Measurements from ENCODE around the gene SOX6.

Gene SOX6

DNA sequence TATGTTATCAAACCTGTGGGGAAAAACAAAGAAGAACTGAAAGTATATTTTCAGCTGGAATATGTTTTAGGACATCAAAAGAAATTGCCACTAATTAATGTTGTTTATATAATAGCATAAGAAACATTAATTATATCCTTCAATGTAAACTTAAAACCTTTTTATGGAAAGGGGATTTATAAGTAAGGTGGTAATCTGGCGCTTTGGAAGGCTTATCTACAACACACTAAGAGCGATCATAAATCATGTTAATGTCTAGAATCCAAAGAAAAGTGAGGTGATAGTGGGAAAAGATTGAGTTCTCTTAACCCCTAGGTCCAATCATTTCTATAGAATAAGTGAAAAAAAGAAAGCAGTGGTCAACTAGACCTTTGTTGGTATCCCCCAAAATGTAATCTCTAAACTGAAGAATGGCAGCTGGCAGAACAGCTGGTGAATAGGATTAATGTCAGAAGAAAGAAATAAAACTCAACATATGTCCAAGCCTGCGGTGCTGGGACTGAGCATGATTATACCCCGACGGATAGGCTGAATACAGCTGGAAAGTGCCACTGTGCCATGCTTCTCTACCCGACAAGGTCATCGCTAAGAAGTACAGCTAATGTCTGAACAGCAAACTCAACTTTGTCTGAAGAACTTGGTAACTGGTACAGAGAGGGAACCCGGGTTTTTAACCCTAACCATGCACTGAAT is 64.0 kb downstream of the SOX6 start:
- DNase-seq (ENCODE audit: low read depth in 2 of 2), result no peak
- no peak overlapping the region for H3K4me3 ChIP-seq (replicated peaks in 1 of 2; ENCODE audit: low read depth in 2 of 2, low read length in 2 of 2)
- TF ChIP-seq, protein P1, sequence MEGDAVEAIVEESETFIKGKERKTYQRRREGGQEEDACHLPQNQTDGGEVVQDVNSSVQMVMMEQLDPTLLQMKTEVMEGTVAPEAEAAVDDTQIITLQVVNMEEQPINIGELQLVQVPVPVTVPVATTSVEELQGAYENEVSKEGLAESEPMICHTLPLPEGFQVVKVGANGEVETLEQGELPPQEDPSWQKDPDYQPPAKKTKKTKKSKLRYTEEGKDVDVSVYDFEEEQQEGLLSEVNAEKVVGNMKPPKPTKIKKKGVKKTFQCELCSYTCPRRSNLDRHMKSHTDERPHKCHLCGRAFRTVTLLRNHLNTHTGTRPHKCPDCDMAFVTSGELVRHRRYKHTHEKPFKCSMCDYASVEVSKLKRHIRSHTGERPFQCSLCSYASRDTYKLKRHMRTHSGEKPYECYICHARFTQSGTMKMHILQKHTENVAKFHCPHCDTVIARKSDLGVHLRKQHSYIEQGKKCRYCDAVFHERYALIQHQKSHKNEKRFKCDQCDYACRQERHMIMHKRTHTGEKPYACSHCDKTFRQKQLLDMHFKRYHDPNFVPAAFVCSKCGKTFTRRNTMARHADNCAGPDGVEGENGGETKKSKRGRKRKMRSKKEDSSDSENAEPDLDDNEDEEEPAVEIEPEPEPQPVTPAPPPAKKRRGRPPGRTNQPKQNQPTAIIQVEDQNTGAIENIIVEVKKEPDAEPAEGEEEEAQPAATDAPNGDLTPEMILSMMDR (IDR thresholded peaks at IDR 0.05; ENCODE audit: low read depth, low read length), result no peak

DNA sequence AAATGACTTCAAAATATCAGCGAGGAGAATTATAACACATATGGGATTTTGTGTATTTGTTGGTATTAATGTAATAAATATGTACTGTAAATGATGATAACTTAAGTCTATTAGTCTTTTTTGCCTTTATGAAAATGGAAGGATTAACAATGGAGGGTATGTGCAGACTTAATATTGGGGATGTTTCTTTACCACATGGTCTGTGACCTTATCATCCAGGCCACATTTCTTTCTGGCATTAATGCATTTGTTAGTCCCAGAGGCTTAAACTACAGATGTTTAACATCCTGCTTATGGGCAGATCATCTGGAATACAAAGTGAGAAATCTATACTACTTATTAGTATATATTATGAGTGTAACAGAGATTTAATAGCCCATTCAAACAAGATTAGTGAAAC is 64.6 kb downstream of the SOX6 start:
- no peak for DNase-seq (ENCODE audit: low read depth in 2 of 2)
- no peak overlapping the region for H3K4me3 ChIP-seq (replicated peaks in 1 of 2; ENCODE audit: low read depth in 2 of 2, low read length in 2 of 2)
- TF ChIP-seq, protein P1 (IDR thresholded peaks at IDR 0.05; ENCODE audit: low read depth, low read length), result no peak

DNA sequence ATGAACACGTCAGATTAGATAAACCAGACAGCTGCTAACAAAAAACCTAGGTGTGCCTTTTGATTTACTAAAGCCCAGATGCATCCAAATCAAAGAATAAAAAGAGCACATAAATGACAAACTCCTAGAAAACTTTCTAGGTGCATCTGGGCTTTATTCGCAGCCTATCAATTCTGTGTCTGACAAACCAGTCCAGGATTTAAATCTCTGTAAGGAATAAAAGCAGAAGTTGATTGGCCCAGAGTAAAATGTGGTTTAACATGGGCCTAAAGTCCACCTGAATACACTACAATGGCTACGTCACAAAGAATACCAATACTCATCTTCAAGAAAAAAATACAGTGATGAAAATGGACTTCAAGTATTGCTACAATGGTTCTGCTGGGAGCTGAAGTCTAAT is 66.8 kb downstream of the SOX6 start:
- DNase-seq (ENCODE audit: low read depth in 2 of 2), result no peak
- no peak overlapping the region for H3K4me3 ChIP-seq (replicated peaks in 1 of 2; ENCODE audit: low read depth in 2 of 2, low read length in 2 of 2)
- TF ChIP-seq, protein P1 (IDR thresholded peaks at IDR 0.05; ENCODE audit: low read depth, low read length), result no peak

DNA sequence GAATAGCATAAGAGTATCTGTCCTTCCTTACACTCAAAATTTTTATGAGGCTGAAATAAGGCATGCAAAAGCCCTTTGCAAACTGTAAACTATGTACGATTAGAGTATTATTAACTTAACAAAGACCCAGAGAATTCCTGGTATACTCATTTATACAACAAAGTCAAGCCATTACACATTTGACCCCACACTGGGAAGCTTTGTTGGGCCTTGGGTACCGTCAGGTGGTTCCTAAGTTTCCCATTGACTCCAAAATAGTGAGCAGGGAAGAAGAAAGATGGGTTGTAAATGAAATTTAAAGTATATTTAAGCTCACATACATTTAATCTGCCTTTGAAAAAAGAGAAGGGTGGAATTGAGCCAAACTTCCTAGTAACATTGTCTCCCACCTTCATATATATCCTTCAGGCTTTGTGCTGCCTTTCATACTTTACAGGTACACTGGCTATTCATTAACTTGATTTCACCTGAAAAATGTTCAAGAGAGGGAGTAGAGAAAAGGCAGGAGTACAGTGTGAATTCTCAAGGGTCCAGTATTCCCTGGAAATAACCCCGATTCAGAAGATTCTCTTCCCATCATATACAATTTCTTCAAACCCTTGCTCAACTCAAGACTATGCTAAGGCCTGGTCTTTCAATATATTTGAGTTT is 68.6 kb downstream of the SOX6 start:
- H3K4me3 ChIP-seq (replicated peaks in 1 of 2; ENCODE audit: low read depth in 2 of 2, low read length in 2 of 2), result no peak overlapping the region
- DNase-seq (ENCODE audit: low read depth in 2 of 2), result no peak
- TF ChIP-seq, protein P1 (IDR thresholded peaks at IDR 0.05; ENCODE audit: low read depth, low read length), result no peak

DNA sequence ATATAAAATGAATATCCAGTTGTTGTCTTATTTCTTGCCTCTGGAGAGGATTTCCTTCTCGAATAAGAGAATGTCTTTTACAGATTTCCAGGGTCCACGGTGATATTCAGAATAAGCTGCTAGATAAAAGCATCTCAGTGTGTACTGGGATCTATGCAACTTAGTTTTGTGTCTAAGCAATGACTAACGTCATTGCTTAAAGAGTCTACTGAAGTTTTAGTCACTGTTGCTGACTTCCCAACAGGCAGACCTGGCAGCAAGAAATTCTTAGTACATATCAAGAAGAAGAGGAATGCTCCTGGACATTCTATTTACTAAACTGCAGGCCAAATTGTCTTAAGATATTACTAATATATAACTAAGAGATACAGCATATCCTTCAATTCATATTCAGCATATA is 70.3 kb downstream of the SOX6 start:
- TF ChIP-seq, protein P1 (IDR thresholded peaks at IDR 0.05; ENCODE audit: low read depth, low read length), result no peak
- no peak for DNase-seq (ENCODE audit: low read depth in 2 of 2)
- no peak overlapping the region for H3K4me3 ChIP-seq (replicated peaks in 1 of 2; ENCODE audit: low read depth in 2 of 2, low read length in 2 of 2)

DNA sequence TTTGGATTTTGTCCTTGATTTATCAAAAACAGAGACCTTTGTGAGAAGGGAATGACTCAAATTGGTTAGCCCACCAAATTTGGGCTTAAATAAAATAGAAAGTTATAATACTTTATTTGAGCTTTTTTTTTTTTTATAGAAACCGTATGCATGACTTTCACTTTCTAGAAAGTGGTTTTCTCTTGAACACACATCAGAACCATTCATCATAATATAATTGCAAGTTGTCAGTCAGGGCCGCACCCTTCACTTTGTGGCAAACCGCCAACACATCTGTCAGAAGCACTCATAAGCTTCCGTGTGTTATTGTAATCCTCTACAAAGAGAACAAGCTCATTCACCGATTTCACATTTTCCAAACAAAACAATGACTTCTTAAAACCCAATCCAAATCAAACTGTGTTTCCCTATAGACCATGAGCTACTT is 76.1 kb downstream of the SOX6 start:
- TF ChIP-seq, protein P1 (IDR thresholded peaks at IDR 0.05; ENCODE audit: low read depth, low read length), result no peak
- DNase-seq (ENCODE audit: low read depth in 2 of 2), result peak; percentile 3 to 16
- no peak overlapping the region for H3K4me3 ChIP-seq (replicated peaks in 1 of 2; ENCODE audit: low read depth in 2 of 2, low read length in 2 of 2)

All from cardiac fibroblast (primary cell).